Activated CD4-positive, alpha-beta T cell treated with anti-CD3 and anti-CD28 coated beads for 1 hour (primary cell): Measurements from ENCODE around the gene BRAF.
"Not testable (repeated sequence)": the region's sequence is repeated elsewhere in the genome, so short reads cannot be mapped to it uniquely, and the experiment has no call there.

Experiments used
- DNase-seq: peaks from one replicate; pipeline ENCODE4 v3.0.0-alpha.2; 2020

BRAF gene

DNA sequence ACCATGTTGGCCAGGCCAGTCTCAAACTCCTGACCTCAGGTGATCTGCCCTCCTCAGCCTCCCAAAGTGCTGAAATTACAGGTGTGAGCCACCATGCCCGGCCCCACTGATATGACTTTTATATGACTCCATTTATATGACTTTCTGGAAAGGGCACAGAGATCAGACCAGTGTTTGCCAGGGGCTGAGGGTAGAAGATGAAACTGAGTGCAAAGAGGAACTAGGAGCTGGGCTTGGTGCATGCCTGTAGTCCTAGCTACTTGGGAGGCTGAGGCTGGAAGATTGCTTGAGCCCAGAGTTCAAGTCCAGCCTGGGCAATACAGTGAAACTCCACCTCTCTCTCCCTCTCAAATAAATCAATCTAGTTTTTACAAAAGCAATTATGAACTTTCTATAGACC is 7.5 kb downstream of the BRAF start:
- no peak for DNase-seq

DNA sequence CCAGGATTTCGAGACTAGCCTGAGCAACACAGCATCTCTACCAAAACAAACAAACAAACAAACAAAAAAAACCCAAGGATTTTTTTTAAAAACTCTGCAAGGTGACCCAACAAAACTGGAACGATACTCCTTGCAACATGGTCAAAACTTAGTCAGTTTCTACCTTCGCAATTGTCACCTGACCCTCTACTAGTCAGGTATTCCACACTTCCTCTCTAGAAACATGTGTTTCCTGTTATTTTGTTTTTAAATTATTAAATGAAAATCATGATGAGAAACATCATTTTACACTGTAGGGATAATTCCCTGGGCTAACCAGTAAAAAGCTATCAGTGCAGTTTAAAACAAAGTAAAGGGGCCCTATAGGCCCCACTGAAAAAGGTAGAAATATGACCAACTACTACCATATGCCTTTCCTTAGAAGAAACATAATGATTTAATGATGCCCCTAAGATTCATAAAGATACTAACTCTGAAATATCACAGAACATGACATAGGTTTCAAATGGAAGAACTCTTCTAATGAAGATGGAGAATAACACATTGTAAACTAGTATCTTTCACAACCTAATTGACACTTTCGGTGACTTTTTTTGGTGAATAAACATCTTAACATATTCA is 8.7 kb downstream of the BRAF start:
- DNase-seq, result no peak

DNA sequence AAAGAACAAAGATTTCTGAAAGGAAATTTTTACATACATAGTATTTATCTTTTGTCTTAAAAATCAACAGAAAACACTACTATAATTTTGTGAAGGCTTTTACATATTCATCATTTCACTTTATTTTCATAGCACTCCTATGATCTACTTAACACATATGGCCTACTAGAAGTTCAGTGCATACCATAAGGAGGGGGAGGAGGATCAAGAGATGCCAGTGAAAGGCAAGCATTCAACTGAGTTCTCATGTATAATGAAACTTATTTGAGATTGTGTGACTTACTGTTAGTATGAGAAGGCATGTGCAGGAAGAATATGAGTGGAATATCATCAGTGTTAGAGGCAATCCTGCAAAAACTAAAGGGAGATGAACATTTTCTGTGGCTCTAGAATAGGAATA is 10.6 kb downstream of the BRAF start:
- DNase-seq, result no peak

DNA sequence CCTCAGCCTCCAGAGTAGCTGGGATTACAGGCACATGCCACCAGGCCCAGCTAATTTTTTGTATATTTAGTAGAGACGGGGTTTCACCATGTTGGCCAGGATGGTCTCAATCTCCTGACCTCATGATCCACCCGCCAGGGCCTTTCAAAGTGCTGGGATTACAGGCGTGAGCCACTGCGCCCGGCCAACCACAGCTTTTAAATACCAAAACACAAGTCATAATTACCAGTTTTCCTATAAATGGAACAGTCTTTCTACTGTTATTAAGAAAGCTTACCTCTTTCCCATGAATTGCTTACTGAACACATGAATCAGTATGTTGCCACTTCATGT is 11.2 kb downstream of the BRAF start:
- DNase-seq, result not testable (repeated sequence)

DNA sequence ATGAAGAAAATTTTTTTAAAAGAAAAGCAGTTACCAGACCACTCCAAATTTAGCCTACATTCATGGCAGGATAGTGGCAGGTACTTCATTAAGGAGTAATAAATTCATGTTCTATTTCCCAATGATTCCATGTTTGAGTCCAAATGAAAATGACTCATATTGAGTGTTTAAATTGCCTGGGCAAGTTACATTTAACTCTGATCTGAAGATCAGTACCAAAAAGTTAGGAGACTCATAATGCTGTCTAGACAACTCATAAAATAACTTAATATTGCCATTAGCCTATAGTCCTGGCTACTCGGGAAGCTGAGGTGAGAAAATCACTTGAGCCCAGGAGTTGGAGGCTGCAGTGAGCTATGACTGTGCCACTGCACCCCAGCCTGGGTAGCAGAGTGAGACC is 13.0 kb downstream of the BRAF start:
- no peak for DNase-seq

GRCh38 chr7:140909476-140910161 is 15.1 kb downstream of the BRAF start:
- DNase-seq, result no peak

GRCh38 chr7:140908361-140908760 is 16.4 kb downstream of the BRAF start:
- DNase-seq, result no peak

DNA sequence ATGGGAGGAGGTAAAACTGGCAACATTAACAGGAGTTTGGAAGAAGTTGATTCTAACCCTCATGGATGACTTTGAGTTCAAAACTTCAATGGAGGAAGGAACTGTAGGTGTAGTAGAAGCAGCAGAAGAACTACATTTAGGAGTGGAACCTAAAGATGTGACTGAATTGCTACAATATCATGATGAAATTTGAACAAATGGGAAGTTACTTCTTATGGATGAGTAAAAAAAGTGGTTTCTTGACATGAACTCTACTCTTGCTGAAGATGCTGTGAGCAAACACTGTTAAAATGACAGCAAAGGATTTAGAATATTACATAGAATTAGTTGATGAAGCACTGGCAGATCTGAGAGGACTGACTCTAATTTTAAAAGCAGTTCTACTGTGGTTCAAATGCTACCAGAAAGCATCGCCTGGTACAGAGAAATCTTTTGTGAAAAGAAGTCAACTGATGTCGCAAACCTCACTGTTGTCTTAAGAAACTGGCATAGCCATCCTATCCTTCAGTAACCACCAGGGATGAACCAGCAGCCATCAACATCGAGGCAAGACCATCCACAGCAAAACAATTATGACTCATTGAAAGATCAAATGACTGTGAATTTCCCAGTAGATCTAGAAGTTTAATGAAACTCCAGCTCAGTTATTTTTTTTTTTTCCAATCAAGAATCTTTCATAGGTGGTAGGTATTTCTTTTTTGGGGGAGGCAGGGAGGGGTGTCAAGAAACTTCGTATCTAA is 20.8 kb downstream of the BRAF start:
- DNase-seq, result no peak

GRCh38 chr7:140902303-140902953 is 22.3 kb downstream of the BRAF start:
- DNase-seq, result no peak

DNA sequence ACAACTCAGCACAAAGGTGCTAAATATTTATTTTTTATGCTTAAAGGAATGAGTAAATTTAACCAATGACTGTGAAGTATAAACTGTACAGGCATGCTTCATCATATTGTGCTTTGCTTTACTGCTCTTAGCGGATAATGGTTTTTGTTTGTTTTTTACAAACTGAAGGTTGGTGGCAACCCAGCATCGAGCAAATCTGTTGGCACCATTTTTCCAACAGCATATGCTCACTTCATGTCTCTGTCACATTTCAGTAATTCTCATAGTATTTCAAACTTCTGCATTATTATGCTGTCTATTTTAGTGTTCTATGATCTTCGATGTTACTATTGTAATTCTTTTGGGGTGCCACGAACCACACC is 22.8 kb downstream of the BRAF start:
- no peak for DNase-seq

DNA sequence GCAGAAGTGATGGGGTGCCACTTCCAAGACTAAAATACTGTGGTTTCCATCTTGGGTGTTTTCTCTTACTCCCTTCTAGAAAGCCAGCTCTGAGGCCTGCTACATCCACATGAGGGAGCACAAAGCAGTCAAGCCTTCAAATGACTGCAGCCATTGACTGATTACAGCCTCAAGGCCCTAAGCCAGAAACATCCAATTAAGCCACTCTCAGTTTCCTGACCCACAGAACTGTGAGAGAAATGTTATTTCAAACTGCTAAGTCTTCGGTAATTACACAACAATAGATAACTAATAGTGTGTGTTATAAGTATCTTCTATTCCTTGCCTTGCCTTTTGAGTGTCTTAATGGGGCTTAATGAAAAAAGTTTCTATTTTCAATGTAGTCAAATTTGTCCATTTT is 24.8 kb downstream of the BRAF start:
- no peak for DNase-seq

DNA sequence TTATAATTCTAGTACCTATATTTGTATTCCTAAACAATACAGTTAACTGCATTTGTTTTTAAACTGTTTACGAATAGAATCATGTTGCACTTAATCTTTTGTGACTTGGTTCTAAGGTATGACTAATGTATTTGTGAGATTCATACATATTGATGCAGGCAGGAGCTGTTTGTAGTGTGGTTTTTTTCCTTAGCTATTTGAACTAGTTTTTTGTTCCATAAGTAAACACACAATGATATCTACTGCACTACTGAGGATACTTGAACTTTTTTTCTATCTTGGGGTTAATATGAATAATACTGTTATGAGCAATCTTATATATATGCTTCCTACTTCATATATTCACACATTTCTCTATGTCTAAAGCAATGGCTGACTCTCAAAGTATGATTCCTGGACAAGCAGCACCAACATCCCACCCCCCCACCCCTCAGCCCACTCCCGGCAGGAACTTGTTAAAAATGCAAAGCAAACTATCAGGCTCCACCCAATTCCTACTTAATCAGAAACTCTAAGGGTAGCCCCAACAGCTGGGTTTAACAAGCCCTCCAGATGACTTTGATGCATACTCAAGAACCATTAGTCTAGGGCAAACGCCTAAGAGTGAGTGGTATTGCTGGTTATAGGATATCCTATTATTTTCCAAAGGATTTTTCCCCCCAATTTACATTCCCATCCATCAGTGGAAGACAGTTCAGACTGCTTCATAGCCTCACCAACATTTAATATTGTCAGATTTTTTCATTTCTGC is 25.8 kb downstream of the BRAF start:
- DNase-seq, result no peak

DNA sequence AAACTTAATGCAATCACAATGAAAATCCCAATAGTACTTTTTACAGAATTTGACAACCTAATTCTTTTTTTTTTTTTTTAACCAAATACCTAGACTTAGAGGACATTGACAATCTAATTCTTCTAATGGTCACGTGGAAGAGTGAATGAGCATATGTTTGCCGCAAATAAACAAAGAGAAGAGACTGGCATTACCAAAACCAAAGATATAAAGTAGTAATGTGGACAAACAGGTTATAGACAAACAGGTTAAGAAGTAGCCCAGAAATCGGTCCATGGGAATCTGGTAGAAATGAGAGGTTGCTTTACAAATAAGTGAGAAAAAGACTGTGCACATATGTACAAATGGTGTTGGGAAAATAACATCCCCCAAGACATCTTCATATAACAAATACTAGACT is 27.7 kb downstream of the BRAF start:
- no peak for DNase-seq

GRCh38 chr7:140889645-140890044 is 35.1 kb downstream of the BRAF start:
- no peak for DNase-seq

DNA sequence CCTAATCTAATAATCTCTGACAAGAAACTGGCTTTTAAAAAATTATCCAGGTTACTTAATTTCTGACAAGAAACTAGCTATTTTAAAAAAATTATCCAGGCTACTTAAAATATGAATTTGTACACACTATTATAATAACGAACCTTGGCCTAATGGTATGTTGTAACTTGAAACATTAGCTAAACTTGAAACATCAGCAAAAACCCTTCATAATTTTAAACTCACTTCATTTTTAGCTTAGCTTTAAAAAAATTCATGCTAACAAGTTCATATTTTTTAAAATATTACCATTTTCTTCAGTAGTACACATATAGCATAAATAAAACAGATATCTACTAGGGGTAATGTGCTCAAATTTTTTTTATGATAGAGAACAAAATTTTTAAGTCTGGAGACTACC is 35.6 kb downstream of the BRAF start:
- no peak for DNase-seq

GRCh38 chr7:140888087-140888486 is 36.6 kb downstream of the BRAF start:
- DNase-seq, result no peak

GRCh38 chr7:140885735-140886334 is 38.9 kb downstream of the BRAF start:
- no peak for DNase-seq

DNA sequence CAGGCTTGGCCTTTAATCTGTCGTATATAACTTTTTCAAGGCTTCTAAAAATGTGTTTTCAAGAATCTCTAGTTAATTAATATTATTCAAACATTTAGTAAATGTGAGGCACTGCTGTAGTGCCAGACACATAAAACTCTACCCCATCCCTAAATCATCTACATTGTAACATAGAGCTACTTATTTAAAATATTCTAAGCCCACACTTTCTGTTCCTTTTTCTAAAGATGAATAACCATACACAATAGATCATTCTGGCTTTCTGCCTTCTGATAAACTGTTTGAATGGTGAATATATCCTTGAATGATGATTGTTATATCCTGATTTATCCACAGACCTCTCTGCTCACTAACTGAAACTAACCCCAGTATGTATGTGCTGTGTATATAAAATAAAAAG is 41.4 kb downstream of the BRAF start:
- DNase-seq, result no peak

GRCh38 chr7:140882834-140883233 is 41.9 kb downstream of the BRAF start:
- DNase-seq, result not testable (repeated sequence)

DNA sequence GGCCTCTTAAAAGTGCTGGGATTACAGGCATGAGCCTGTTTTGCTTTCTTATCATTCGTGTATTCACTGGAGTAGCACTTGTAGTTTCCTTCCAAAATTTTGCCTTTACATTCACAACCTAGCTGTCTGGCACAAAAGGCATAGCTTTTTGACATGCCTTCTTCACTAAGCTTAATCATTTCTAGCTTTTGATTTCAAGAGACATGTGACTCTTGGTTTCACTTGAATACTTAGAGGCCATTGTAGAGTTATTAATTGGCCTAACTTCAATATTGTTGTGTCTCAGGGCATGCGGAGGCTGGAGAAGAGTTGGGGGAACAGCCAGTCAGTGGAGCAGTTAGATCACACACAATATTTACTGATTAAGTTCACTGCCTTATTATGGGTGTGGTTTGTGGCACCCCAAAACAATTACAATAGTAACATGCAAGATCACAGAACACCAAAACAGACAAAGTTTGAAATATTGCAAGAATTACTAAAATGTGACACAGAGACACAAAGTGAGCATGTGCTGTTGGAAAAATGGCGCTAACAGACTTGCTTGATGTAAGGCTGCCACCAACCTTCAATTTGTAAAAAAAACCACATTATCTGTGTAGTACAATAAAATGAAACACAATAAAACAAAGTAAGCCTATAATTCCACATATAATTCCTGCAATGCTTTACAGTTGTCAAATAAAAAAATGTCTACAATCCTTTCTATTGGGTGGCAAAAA is 43.1 kb downstream of the BRAF start:
- DNase-seq, result no peak

DNA sequence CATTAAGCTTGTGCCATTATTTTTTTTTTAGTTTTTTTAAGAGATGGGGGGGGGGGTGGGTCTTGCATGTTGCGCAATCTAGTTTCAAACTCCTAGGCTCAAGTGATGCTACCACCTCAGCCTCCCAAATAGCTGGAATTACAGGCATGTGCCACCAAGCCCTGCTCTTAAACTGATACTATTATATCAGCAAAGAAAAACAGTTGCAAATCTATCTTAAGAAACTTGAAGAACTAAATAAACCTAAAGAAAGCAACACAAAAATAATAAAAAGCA is 47.5 kb downstream of the BRAF start:
- no peak for DNase-seq

GRCh38 chr7:140876519-140877248 is 48.0 kb downstream of the BRAF start:
- no peak for DNase-seq
